Measurements from ENCODE around the gene GGACT. TPM values are rescaled to one million over a fixed set of nuclear protein-coding genes. Genes with fewer than 3 reads are reported as not detected.

Gene GGACT
- total RNA-seq, 2 experiments from 2014 or later = 5.3 to 6.3 TPM

DNA sequence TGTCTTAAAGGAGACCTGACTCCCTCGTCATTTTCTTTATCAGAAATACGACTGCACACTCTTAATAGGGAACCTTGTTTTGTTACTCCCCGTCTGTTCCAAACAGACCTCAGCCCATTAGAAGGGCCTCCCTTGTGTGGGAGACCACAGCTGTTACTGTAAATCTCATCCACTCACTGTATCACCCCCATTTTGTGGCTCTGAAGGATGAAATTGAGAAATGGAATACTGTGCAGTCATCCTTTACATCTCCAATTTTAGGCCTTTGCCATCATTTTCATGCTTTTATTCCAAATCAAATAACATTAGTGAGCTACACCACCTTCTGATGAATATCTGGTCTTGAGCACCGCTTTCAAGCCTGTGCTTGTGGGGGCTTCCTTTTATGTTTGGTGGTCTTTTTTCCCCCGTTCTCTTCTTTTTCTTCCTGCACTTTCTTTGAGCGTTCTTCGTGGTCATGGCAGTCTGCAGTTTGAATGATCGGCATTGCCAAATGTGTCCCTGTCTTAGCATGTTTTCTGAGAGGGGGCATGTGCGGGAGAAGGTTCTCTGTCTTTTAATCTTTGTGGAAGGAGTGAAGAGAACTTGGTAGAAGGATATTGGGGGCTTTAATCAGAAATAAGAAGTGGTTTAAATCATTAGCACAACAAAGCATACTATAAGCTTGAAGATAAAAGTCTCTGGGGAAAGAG, 65.8 kb downstream of the GGACT start:
- no peak for DNase-seq
- Mint-ChIP-seq H3K27me3 (no peaks in the 10 kb centered on the region), H3K36me3 (peaks cover 3% of the 10 kb centered on the region), H3K4me1 (peaks cover 11% of the 10 kb centered on the region), H3K27ac (no peak overlapping the region), H3K4me3 (no peak overlapping the region), H3K9me3 (no peaks in the 10 kb centered on the region)

GRCh38 chr13:100521851-100522617, 66.6 kb downstream of the GGACT start:
- DNase-seq = no peak
- Mint-ChIP-seq H3K4me1 (peaks cover 13% of the 10 kb centered on the region), H3K4me3 (peak overlapping the region; percentile 7), H3K9me3 (no peaks in the 10 kb centered on the region), H3K27me3 (no peaks in the 10 kb centered on the region), H3K27ac (no peak overlapping the region), H3K36me3 (peaks cover 3% of the 10 kb centered on the region)

DNA sequence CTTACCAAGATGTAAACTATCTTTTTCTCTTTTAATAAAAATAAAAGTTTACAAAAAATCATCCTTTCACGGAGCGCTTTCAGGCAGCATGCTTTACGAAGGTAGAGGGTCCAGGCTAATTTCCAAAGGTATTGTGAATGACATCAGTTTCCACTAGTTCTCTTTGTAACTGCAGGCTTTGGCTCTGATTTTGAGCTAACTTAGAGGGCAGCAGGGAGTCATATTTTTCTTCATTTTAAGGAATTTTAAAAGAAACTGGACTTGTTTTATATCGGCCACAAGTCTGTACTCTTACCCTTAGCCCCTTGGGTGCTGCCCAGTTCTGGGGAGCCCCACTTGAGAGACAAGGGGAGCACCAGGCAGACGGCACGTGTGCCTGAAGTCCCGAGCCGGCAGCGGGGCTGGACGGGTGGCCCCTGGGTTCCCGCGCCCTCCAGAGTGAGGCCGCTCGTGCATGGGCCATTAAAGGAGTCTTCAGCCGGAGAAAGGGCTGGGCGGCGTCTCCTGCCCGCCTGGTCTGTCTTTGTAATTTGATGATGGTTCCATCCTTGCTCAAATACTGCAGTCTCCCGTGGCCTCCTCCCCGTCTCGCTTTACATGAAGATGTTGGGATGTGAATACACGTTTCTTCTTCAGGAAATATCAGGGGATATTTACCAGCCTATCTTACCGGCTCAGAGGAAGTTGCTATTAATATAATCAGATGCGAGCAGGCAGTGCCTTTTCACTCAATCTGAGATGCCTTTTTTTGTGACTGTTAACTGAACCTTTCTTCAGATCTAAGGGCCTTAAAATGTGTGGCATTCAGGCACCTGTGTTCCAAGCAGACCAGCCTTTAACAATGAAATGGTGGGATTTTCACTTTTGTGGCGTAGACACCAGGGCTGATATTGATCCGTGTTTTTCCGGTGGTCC, 67.4 kb downstream of the GGACT start:
- Mint-ChIP-seq H3K27me3 (no peaks in the 10 kb centered on the region), H3K36me3 (peaks cover 3% of the 10 kb centered on the region), H3K9me3 (no peaks in the 10 kb centered on the region), H3K4me1 (peaks cover 13% of the 10 kb centered on the region), H3K4me3 (peak overlapping the region; percentile 7), H3K27ac (no peak overlapping the region)
- no peak for DNase-seq

DNA sequence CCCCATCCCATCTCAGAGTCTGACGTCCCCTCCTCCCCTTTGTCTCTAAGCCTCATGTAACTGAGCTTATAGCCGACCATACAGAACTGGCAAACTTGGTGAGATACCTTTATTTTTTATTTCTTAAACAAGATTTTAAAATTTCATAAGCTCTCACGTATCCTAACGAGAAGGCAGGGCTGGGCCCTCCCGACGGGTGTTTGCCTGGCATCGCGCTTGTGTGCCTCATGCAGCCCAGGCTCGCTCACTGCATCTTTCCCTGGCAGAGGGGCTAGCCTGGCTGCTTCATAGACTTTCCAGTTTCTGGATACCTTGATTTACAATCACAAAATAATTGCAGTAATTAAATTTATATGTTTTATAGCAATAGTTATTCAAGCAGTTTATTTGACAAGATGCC, 69.0 kb downstream of the GGACT start:
- H3K36me3 Mint-ChIP-seq = peaks cover 3% of the 10 kb centered on the region

DNA sequence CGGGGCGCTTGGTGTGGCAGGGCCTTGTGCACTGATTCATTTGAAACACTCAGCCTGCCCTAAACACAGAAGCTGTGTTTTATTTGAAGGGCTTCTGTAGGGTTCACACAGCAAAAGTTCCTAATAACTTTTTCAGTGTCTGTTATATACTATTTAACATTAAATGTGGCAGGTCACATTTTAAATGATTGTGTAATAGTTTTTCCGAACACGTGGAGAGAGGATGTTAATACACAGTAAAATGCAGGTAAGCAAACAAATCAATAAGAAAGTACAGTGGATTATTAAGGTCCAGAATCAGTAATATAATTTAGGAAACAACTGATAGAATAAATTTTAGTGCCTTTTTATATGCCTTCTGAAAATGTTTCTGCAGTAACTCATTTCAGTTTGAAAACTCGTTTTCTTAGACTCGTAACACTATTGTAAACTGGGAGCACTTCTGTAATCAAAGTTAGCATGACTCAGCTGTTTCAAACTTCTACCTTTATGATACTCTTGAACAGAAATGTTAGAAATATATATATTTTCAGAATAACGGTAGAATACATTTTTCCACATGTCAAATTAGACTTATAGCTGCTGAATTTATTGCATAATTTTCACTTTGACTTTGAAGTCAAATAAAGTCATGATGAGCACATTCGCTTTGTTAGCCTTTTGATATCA, 70.1 kb downstream of the GGACT start:
- Mint-ChIP-seq H3K4me3 (no peak overlapping the region), H3K36me3 (no peaks in the 10 kb centered on the region), H3K27ac (no peak overlapping the region), H3K9me3 (no peaks in the 10 kb centered on the region), H3K27me3 (no peaks in the 10 kb centered on the region), H3K4me1 (peaks cover 13% of the 10 kb centered on the region)
- no peak for DNase-seq

More for the DNA sequence above, 69.0 kb downstream of the GGACT start:
- DNase-seq = no peak
- Mint-ChIP-seq H3K4me1 (peaks cover 13% of the 10 kb centered on the region), H3K9me3 (no peaks in the 10 kb centered on the region), H3K27ac (no peak overlapping the region), H3K27me3 (no peaks in the 10 kb centered on the region), H3K4me3 (no peak overlapping the region)

DNA sequence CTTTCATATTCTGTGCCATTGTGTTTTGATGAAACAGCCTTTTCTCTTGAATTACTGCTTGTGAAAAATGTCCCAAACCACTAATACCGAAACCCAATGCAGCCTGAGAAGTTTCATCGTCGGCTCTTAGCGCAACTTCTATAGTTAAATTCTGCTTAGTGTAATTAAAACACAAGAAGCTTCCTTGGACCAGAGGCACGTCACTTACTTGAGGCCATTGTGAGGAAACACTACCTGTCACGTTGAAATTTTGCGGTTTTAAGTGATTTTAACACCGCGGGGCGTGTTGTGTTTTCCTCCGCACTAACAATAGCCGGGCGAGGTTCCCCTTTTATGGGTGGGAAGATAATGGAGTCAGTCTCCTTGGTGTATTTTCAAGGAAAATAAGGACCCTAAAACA, 70.9 kb downstream of the GGACT start:
- peaks cover 13% of the 10 kb centered on the region for H3K4me1 Mint-ChIP-seq
- H3K4me3 Mint-ChIP-seq = no peak overlapping the region
- H3K27ac Mint-ChIP-seq = no peak overlapping the region
- H3K27me3 Mint-ChIP-seq = no peaks in the 10 kb centered on the region
- no peak for DNase-seq
- H3K9me3 Mint-ChIP-seq = no peaks in the 10 kb centered on the region
- no peaks in the 10 kb centered on the region for H3K36me3 Mint-ChIP-seq

DNA sequence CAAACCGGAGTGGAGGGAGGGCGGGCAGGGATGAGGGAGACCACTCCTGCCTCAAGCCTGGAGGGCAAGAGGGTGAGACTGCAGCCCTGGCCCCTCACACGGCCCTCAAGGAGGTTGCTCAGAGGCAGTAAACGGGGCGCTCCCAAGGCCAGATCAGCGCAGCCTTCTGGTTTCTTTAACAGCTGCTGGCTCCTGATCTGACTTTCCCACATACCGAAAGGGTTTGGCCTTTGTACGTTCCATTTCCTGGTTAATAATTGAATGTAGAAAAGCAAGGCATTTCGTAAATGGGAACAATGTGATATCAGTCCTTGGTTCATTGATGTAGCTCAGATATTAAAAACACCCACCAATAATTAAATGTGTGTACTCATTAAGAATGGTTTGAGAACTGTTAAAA, 71.5 kb downstream of the GGACT start:
- no peaks in the 10 kb centered on the region for H3K36me3 Mint-ChIP-seq
- H3K9me3 Mint-ChIP-seq = no peaks in the 10 kb centered on the region
- peaks cover 8% of the 10 kb centered on the region for H3K4me1 Mint-ChIP-seq
- no peaks in the 10 kb centered on the region for H3K27me3 Mint-ChIP-seq
- no peak for DNase-seq
- H3K27ac Mint-ChIP-seq = no peak overlapping the region
- H3K4me3 Mint-ChIP-seq = no peak overlapping the region

- Mint-ChIP-seq H3K27ac (no peak overlapping the region), H3K27me3 (no peaks in the 10 kb centered on the region), H3K4me3 (no peak overlapping the region), H3K4me1 (peaks cover 3% of the 10 kb centered on the region), H3K9me3 (no peaks in the 10 kb centered on the region), H3K36me3 (no peaks in the 10 kb centered on the region)
- DNase-seq = no peak
These were observed 73.2 kb downstream of the GGACT start for GRCh38 chr13:100515410-100515800.

GRCh38 chr13:100514788-100515409, 73.7 kb downstream of the GGACT start:
- DNase-seq = peak; percentile 54
- peaks cover 3% of the 10 kb centered on the region for H3K4me1 Mint-ChIP-seq
- H3K4me3 Mint-ChIP-seq = no peak overlapping the region
- no peaks in the 10 kb centered on the region for H3K36me3 Mint-ChIP-seq
- H3K27me3 Mint-ChIP-seq = no peaks in the 10 kb centered on the region
- no peak overlapping the region for H3K27ac Mint-ChIP-seq
- H3K9me3 Mint-ChIP-seq = no peaks in the 10 kb centered on the region

DNA sequence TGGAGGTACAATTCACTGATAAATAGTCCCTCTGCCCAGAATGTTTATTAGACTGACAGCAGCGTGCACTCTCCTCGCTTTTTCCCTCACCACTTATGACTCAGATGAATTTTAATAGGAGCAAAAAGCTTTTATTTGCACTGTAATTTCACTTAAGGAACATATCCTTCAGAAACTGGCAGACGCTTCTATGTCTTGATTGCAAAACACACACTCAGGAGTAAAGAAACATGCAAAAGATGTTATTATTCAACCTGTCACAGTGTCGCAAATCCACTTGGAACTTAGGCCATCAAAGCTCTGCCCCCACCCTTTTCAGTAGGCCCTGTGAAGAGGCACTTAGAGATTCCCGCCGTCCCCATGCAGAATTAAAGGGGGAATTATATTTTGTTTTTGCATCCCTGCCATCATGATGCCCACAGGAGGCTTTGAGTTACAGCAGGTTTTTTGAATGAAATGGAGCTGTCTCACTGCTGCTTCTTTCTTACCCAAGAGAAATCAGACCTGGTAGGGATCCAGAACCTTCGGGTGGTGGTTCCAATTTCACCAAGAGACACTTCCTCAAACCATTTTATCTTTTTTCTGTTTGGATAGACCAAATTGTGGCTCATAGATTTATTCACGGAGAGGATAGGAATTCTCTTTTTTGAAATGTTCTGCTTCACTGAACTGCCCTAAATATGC, 74.5 kb downstream of the GGACT start:
- no peaks in the 10 kb centered on the region for H3K27me3 Mint-ChIP-seq
- no peaks in the 10 kb centered on the region for H3K9me3 Mint-ChIP-seq
- no peak overlapping the region for H3K4me3 Mint-ChIP-seq
- H3K27ac Mint-ChIP-seq = no peak overlapping the region
- DNase-seq = no peak
- H3K36me3 Mint-ChIP-seq = no peaks in the 10 kb centered on the region
- peaks cover 3% of the 10 kb centered on the region for H3K4me1 Mint-ChIP-seq

GRCh38 chr13:100513171-100513570, 75.4 kb downstream of the GGACT start:
- Mint-ChIP-seq H3K4me1 (peaks cover 3% of the 10 kb centered on the region), H3K36me3 (no peaks in the 10 kb centered on the region), H3K4me3 (no peak overlapping the region), H3K9me3 (no peaks in the 10 kb centered on the region), H3K27me3 (no peaks in the 10 kb centered on the region), H3K27ac (no peak overlapping the region)
- DNase-seq = no peak

GRCh38 chr13:100512422-100512821, 76.2 kb downstream of the GGACT start:
- no peak for DNase-seq
- Mint-ChIP-seq H3K27me3 (no peaks in the 10 kb centered on the region), H3K4me3 (no peak overlapping the region), H3K9me3 (no peaks in the 10 kb centered on the region), H3K4me1 (no peaks in the 10 kb centered on the region), H3K36me3 (no peaks in the 10 kb centered on the region), H3K27ac (no peak overlapping the region)

DNA sequence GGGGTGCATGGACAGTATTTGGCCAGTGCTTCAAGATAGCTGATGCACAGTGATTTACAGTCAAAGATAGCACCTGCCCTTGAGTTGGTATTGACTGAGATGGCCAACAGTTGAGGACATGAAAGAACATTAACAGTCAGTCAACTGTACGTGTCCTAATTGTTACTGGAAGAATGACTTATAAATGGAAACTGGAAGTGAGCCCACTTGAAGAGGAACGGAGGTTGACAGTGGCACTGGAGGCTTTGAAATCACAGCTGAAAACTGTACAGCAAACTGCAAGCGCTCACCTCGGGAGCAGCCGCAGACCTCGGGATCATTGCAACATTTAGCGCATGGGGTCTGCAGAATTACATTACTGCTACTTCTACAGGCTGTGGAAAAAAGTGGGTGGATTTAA, 77.1 kb downstream of the GGACT start:
- H3K27ac Mint-ChIP-seq = no peak overlapping the region
- peaks cover 8% of the 10 kb centered on the region for H3K4me1 Mint-ChIP-seq
- H3K4me3 Mint-ChIP-seq = no peak overlapping the region
- no peak for DNase-seq
- no peaks in the 10 kb centered on the region for H3K36me3 Mint-ChIP-seq
- no peaks in the 10 kb centered on the region for H3K27me3 Mint-ChIP-seq
- no peaks in the 10 kb centered on the region for H3K9me3 Mint-ChIP-seq
